Measurements from ENCODE around the gene PITX2. TPM values are rescaled to one million over a fixed set of nuclear protein-coding genes. Genes with fewer than 3 reads are reported as not detected.

The PITX2 gene
- total and polyA plus RNA-seq, 7 donors: 0.45 to 2.1 (median 1.1) TPM; not detected in 3

- no peaks in the 10 kb centered on the region for H3K9me3 ChIP-seq
- intact Hi-C loops (cut with DNase I): no loop called here
- no peak for DNase-seq
- no peaks in the 10 kb centered on the region for H3K36me3 ChIP-seq
- H3K27ac ChIP-seq: peak overlapping the region in 1 of 4 donors; percentile 91
- peaks cover 0 to 50% (median 38%) of the 10 kb centered on the region in 4 donors for H3K4me1 ChIP-seq
- 2 to 3% methylated on average over 40 of the region's 40 CpGs for WGBS, 2 donors
- TF ChIP-seq EP300 (IDR thresholded peaks at IDR 0.05) (no peak), CTCF (IDR thresholded peaks at IDR 0.05) (no peak), POLR2A (IDR thresholded peaks at IDR 0.05) (no peak), POLR2AphosphoS5 (IDR thresholded peaks at IDR 0.05) (no peak)
- peak overlapping the region in 2 of 4 donors; percentile 3 to 8 for H3K4me3 ChIP-seq
- H3K27me3 ChIP-seq: peaks cover 74 to 100% (median 99%) of the 10 kb centered on the region in 3 donors
Measured at GRCh38 chr4:110621328-110621812, 1.5 kb downstream of the PITX2 start.

- TF ChIP-seq CTCF (IDR thresholded peaks at IDR 0.05): no peak
- TF ChIP-seq POLR2A (IDR thresholded peaks at IDR 0.05): no peak
- no peak for TF ChIP-seq EP300 (IDR thresholded peaks at IDR 0.05)
- no peak for TF ChIP-seq POLR2AphosphoS5 (IDR thresholded peaks at IDR 0.05)
- WGBS, 2 donors: 4 to 5% methylated on average over 37 of the region's 37 CpGs
- H3K9me3 ChIP-seq: no peaks in the 10 kb centered on the region
- peaks cover 0 to 50% (median 38%) of the 10 kb centered on the region in 4 donors for H3K4me1 ChIP-seq
- H3K36me3 ChIP-seq: no peaks in the 10 kb centered on the region
- peaks cover 80 to 100% (median 99%) of the 10 kb centered on the region in 3 donors for H3K27me3 ChIP-seq
- intact Hi-C loops (cut with DNase I): no loop called here
- peak overlapping the region in 2 of 4 donors; percentile 3 to 8 for H3K4me3 ChIP-seq
- peak overlapping the region in 1 of 4 donors; percentile 91 for H3K27ac ChIP-seq
- DNase-seq: no peak
Measured at GRCh38 chr4:110620691-110621327, 2.1 kb downstream of the PITX2 start.

GRCh38 chr4:110620322-110620690 is 2.6 kb downstream of the PITX2 start:
- Histone ChIP-seq H3K27ac (peak overlapping the region in 1 of 4 donors; percentile 91), H3K4me1 (peaks cover 0 to 50% (median 38%) of the 10 kb centered on the region in 4 donors)
- WGBS, 2 donors: 14 to 19% methylated on average over 7 of the region's 7 CpGs

GRCh38 chr4:110619463-110620247 is 3.2 kb downstream of the PITX2 start:
- H3K9me3 ChIP-seq: no peaks in the 10 kb centered on the region
- no peak for DNase-seq
- TF ChIP-seq POLR2AphosphoS5 (IDR thresholded peaks at IDR 0.05): no peak
- TF ChIP-seq CTCF (IDR thresholded peaks at IDR 0.05): no peak
- no peak for TF ChIP-seq EP300 (IDR thresholded peaks at IDR 0.05)
- TF ChIP-seq POLR2A (IDR thresholded peaks at IDR 0.05): no peak
- H3K4me3 ChIP-seq: no peak overlapping the region
- WGBS, 2 donors: 8 to 11% methylated on average over 35 of the region's 35 CpGs
- intact Hi-C loops (cut with DNase I): no loop called here
- H3K4me1 ChIP-seq: peaks cover 0 to 50% (median 38%) of the 10 kb centered on the region in 4 donors
- peak overlapping the region in 1 of 4 donors; percentile 91 for H3K27ac ChIP-seq
- H3K27me3 ChIP-seq: peaks cover 83 to 100% (median 99%) of the 10 kb centered on the region in 3 donors
- H3K36me3 ChIP-seq: no peaks in the 10 kb centered on the region

More at GRCh38 chr4:110620322-110620690, 2.6 kb downstream of the PITX2 start:
- H3K4me3 ChIP-seq: no peak overlapping the region
- no peak for TF ChIP-seq POLR2AphosphoS5 (IDR thresholded peaks at IDR 0.05)
- no peak for TF ChIP-seq EP300 (IDR thresholded peaks at IDR 0.05)
- TF ChIP-seq CTCF (IDR thresholded peaks at IDR 0.05): no peak
- no peak for TF ChIP-seq POLR2A (IDR thresholded peaks at IDR 0.05)
- intact Hi-C loops (cut with DNase I): no loop called here
- H3K27me3 ChIP-seq: peaks cover 80 to 100% (median 99%) of the 10 kb centered on the region in 3 donors
- no peak for DNase-seq
- H3K9me3 ChIP-seq: no peaks in the 10 kb centered on the region
- no peaks in the 10 kb centered on the region for H3K36me3 ChIP-seq
